C4-2B (cell line): ENCODE results near the gene MKNK1.

Experiments
- ZFX ChIP-seq: fragments of 450-650 bp; IDR thresholded peaks from 2 replicates; pipeline ENCODE4 v1.6.1; 2017
- TF ChIP-seq, protein P1 (sequence below): fragments of 450-650 bp; conservative IDR thresholded peaks from 2 replicates; pipeline ENCODE4 v1.5.1; 2017; ENCODE audit warnings: mild to moderate bottlenecking

DNA sequence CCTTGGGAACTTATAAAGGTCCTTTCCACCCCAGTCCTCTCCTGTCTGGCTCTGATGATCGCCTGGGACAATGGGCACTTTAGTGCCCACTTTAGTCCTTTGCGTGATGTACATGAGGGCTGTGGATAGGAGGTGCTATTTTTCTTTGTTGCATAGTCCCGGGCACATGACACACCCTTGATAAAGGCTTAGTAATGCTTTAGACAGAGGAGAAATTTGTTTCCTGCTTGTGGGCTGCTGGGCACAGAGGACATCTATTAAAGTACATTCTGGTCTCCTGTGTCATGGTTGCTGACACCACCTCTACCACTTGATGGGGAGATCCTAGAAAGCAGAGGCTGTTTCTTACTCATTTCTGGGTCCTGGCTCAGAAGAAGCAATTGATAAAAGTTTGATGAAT is 47.2 kb downstream of the MKNK1 start:
- TF ChIP-seq, protein P1, sequence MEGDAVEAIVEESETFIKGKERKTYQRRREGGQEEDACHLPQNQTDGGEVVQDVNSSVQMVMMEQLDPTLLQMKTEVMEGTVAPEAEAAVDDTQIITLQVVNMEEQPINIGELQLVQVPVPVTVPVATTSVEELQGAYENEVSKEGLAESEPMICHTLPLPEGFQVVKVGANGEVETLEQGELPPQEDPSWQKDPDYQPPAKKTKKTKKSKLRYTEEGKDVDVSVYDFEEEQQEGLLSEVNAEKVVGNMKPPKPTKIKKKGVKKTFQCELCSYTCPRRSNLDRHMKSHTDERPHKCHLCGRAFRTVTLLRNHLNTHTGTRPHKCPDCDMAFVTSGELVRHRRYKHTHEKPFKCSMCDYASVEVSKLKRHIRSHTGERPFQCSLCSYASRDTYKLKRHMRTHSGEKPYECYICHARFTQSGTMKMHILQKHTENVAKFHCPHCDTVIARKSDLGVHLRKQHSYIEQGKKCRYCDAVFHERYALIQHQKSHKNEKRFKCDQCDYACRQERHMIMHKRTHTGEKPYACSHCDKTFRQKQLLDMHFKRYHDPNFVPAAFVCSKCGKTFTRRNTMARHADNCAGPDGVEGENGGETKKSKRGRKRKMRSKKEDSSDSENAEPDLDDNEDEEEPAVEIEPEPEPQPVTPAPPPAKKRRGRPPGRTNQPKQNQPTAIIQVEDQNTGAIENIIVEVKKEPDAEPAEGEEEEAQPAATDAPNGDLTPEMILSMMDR: no peak
- TF ChIP-seq ZFX: no peak
